ENCODE results near the gene RPS6KA2.

DNA sequence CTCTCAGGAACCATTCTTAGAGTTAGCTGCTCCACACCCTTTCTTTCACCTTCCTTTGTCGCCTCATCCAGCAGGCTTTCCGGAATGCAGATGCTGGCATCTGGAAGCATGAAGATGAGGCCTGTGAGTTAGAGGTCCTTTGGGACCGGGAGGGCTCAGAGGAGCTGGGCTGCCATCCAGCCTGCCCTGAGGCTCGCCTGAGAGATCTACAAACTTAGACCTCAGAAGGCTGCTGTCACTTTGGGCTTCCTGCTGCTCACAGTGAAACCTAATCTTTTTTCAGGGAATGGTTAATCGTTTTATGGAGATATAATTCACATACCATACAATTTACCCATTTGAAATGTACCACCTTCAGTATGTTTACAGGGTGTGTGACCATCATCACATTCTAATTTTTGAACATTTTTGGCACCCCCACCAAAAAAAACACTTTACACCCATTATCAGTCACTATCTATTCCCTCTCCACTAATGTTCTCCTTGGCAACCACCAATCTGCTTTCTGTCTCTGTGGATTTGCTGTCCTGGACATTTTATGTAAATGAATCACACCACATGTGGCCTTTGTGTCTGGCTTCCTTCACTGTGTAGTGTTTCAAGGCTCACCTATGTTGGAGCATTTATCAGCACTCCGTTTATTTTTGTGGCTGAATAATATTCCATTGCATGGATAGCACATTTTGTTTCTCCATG lies 224.3 kb downstream of the RPS6KA2 start:
- TF ChIP-seq EP300 (IDR thresholded peaks at IDR 0.05) = no peak
- no peak for TF ChIP-seq POLR2A (IDR thresholded peaks at IDR 0.05)
